IgD-negative memory B cell (primary cell): ENCODE results near the gene BCL7C. TPM values are rescaled to one million over a fixed set of nuclear protein-coding genes. Genes with fewer than 3 reads are reported as not detected.
"Not testable (repeated sequence)": the region's sequence is repeated elsewhere in the genome, so short reads cannot be mapped to it uniquely, and the experiment has no call there.

Source experiments
- H3K27ac Mint-ChIP-seq, 3 donors: one replicate each; pipeline ENCODE4 v1.8.0; 2020 to 2022; ENCODE audit warnings: mild to moderate bottlenecking in 3 of 3, mixed read lengths in 3 of 3, moderate library complexity in 1 of 3
- H3K27me3 Mint-ChIP-seq: one replicate; pipeline ENCODE4 v1.8.0; 2021; ENCODE audit warnings: mixed read lengths
- H3K36me3 Mint-ChIP-seq: one replicate; pipeline ENCODE4 v1.8.0; 2020; ENCODE audit warnings: mild to moderate bottlenecking, mixed read lengths
- H3K4me1 Mint-ChIP-seq, 3 donors: one replicate each; pipeline ENCODE4 v1.8.0; 2020 to 2022; ENCODE audit warnings: mixed read lengths in 3 of 3, mild to moderate bottlenecking in 1 of 3
- H3K4me3 Mint-ChIP-seq, 4 donors: one replicate each; pipeline ENCODE4 v1.8.0; 2020 to 2022; ENCODE audit warnings: mild to moderate bottlenecking in 4 of 4, mixed read lengths in 4 of 4, moderate library complexity in 3 of 4
- H3K9me3 Mint-ChIP-seq, 3 donors: one replicate each; pipeline ENCODE4 v1.8.0; 2020 to 2021; ENCODE audit warnings: mixed read lengths in 3 of 3, mild to moderate bottlenecking in 1 of 3
- polyA plus RNA-seq: library from polyadenylated mRNA; unstranded; fragments of 300-500 nt; fragmentation: Illumina TruSeq; gene quantifications from one replicate; pipeline ENCODE4 v1.2.3, GENCODE V29; 2021

The BCL7C gene
- polyA plus RNA-seq: 45.0 TPM

- peaks cover 2% of the 10 kb centered on the region for H3K36me3 Mint-ChIP-seq
- H3K27ac Mint-ChIP-seq: peak within 1 kb of the TSS in 2 of 3 donors; percentile 91 to 96
- peak within 1 kb of the TSS; percentile 71 to 94 (median 88) for H3K4me3 Mint-ChIP-seq
- no peaks in the 10 kb centered on the region for H3K9me3 Mint-ChIP-seq
- H3K4me1 Mint-ChIP-seq: peaks cover 18 to 25% (median 24%) of the 10 kb centered on the region in 3 donors
- no peaks in the 10 kb centered on the region for H3K27me3 Mint-ChIP-seq
Observed at GRCh38 chr16:30893744-30894539, at the start of gene BCL7C. Gene BCL7C (minus strand): TSS chr16:30894077. CDS start chr16:30893944, 133 bp downstream.

GRCh38 chr16:30942426-30942806, 48.5 kb upstream of the BCL7C start:
- H3K4me1 Mint-ChIP-seq: peaks cover 10 to 18% (median 13%) of the 10 kb centered on the region in 3 donors
- H3K27ac Mint-ChIP-seq: peak overlapping the region in 1 of 3 donors; percentile 62
- peaks cover 10% of the 10 kb centered on the region for H3K36me3 Mint-ChIP-seq
- H3K9me3 Mint-ChIP-seq: no peaks in the 10 kb centered on the region
- H3K4me3 Mint-ChIP-seq: peak overlapping the region in 2 of 4 donors; percentile 70 to 74
- H3K27me3 Mint-ChIP-seq: no peaks in the 10 kb centered on the region

- Mint-ChIP-seq H3K27me3 (no peaks in the 10 kb centered on the region), H3K27ac (peak overlapping the region in 1 of 3 donors; percentile 62), H3K9me3 (no peaks in the 10 kb centered on the region), H3K36me3 (peaks cover 10% of the 10 kb centered on the region), H3K4me3 (peak overlapping the region in 3 of 4 donors; percentile 60 to 87 (median 74)), H3K4me1 (peaks cover 14 to 18% (median 15%) of the 10 kb centered on the region in 3 donors)
Observed at GRCh38 chr16:30941600-30942425, 47.9 kb upstream of the BCL7C start.

GRCh38 chr16:30939571-30939970, 45.7 kb upstream of the BCL7C start:
- not testable (repeated sequence) for H3K4me3 Mint-ChIP-seq, H3K27me3 Mint-ChIP-seq, H3K27ac Mint-ChIP-seq, H3K9me3 Mint-ChIP-seq, H3K36me3 Mint-ChIP-seq
- peaks cover 14 to 19% (median 16%) of the 10 kb centered on the region in 3 donors for H3K4me1 Mint-ChIP-seq

- H3K27ac Mint-ChIP-seq: no peak overlapping the region
- no peak overlapping the region for H3K4me3 Mint-ChIP-seq
- no peaks in the 10 kb centered on the region for H3K9me3 Mint-ChIP-seq
- H3K27me3 Mint-ChIP-seq: no peaks in the 10 kb centered on the region
- H3K4me1 Mint-ChIP-seq: peaks cover 9 to 19% (median 17%) of the 10 kb centered on the region in 3 donors
- H3K36me3 Mint-ChIP-seq: peaks cover 2% of the 10 kb centered on the region
Observed at GRCh38 chr16:30937692-30938091, 43.8 kb upstream of the BCL7C start.

GRCh38 chr16:30934827-30935557, 41.1 kb upstream of the BCL7C start:
- Mint-ChIP-seq H3K36me3 (no peaks in the 10 kb centered on the region), H3K9me3 (no peaks in the 10 kb centered on the region), H3K27ac (no peak overlapping the region), H3K4me1 (peaks cover 0 to 14% (median 8%) of the 10 kb centered on the region in 3 donors), H3K4me3 (peak overlapping the region in 1 of 4 donors; percentile 30), H3K27me3 (no peaks in the 10 kb centered on the region)

GRCh38 chr16:30931068-30931650, 37.3 kb upstream of the BCL7C start:
- Mint-ChIP-seq H3K27me3 (no peaks in the 10 kb centered on the region), H3K9me3 (no peaks in the 10 kb centered on the region), H3K4me1 (peaks cover 0 to 5% (median 3%) of the 10 kb centered on the region in 3 donors), H3K4me3 (peak overlapping the region in 1 of 4 donors; percentile 36), H3K36me3 (no peaks in the 10 kb centered on the region), H3K27ac (peak overlapping the region in 1 of 3 donors; percentile 31)

GRCh38 chr16:30930160-30930571, 36.3 kb upstream of the BCL7C start:
- Mint-ChIP-seq H3K27ac (no peak overlapping the region), H3K36me3 (no peaks in the 10 kb centered on the region), H3K9me3 (no peaks in the 10 kb centered on the region), H3K27me3 (no peaks in the 10 kb centered on the region), H3K4me1 (peaks cover 0 to 5% (median 2%) of the 10 kb centered on the region in 3 donors), H3K4me3 (no peak overlapping the region)

GRCh38 chr16:30929167-30929566, 35.3 kb upstream of the BCL7C start:
- no peaks in the 10 kb centered on the region for H3K36me3 Mint-ChIP-seq
- H3K27ac Mint-ChIP-seq: no peak overlapping the region
- H3K4me3 Mint-ChIP-seq: peak overlapping the region in 1 of 4 donors; percentile 52
- H3K4me1 Mint-ChIP-seq: peaks cover 0 to 6% (median 4%) of the 10 kb centered on the region in 3 donors
- no peaks in the 10 kb centered on the region for H3K27me3 Mint-ChIP-seq
- no peaks in the 10 kb centered on the region for H3K9me3 Mint-ChIP-seq

GRCh38 chr16:30928390-30928789, 34.5 kb upstream of the BCL7C start:
- Mint-ChIP-seq H3K4me1 (peaks cover 0 to 6% (median 4%) of the 10 kb centered on the region in 3 donors), H3K36me3 (no peaks in the 10 kb centered on the region), H3K27me3 (no peaks in the 10 kb centered on the region), H3K4me3 (peak overlapping the region in 1 of 4 donors; percentile 35), H3K9me3 (no peaks in the 10 kb centered on the region), H3K27ac (peak overlapping the region in 1 of 3 donors; percentile 74)

- peak overlapping the region in 1 of 3 donors; percentile 74 for H3K27ac Mint-ChIP-seq
- H3K9me3 Mint-ChIP-seq: no peaks in the 10 kb centered on the region
- H3K4me3 Mint-ChIP-seq: peak overlapping the region in 1 of 4 donors; percentile 35
- no peaks in the 10 kb centered on the region for H3K27me3 Mint-ChIP-seq
- H3K4me1 Mint-ChIP-seq: peaks cover 0 to 7% (median 4%) of the 10 kb centered on the region in 3 donors
- H3K36me3 Mint-ChIP-seq: no peaks in the 10 kb centered on the region
Observed at GRCh38 chr16:30927789-30928378, 34.0 kb upstream of the BCL7C start.

GRCh38 chr16:30926937-30927788, 33.3 kb upstream of the BCL7C start:
- Mint-ChIP-seq H3K4me3 (peak overlapping the region in 1 of 4 donors; percentile 68), H3K36me3 (no peaks in the 10 kb centered on the region), H3K4me1 (peaks cover 0 to 7% (median 4%) of the 10 kb centered on the region in 3 donors), H3K27me3 (no peaks in the 10 kb centered on the region), H3K9me3 (no peaks in the 10 kb centered on the region), H3K27ac (no peak overlapping the region)
